T-helper 1 cell treated with Interleukin-12 subunit alpha and Interleukin-12 subunit beta and Interleukin-4 antibody, amounts not matched to agents 30 ng/mL and 1 ng/mL, for 36 hours (primary cell): ENCODE measurements around the gene SLC12A3. TPM values are rescaled to one million over a fixed set of nuclear protein-coding genes. Genes with fewer than 3 reads are reported as not detected.

Experiments used
- intact Hi-C: fragments of 100-400 bp; cut with micrococcal nuclease; formaldehyde crosslinking; loops from one replicate; pipeline ENCODE4 v1.15.1; 2024
- total RNA-seq: library from RNA; stranded (reverse); gene quantifications from 2 replicates; pipeline ENCODE4 v1.2.3, GENCODE V29; 2022

SLC12A3 gene, protein sequence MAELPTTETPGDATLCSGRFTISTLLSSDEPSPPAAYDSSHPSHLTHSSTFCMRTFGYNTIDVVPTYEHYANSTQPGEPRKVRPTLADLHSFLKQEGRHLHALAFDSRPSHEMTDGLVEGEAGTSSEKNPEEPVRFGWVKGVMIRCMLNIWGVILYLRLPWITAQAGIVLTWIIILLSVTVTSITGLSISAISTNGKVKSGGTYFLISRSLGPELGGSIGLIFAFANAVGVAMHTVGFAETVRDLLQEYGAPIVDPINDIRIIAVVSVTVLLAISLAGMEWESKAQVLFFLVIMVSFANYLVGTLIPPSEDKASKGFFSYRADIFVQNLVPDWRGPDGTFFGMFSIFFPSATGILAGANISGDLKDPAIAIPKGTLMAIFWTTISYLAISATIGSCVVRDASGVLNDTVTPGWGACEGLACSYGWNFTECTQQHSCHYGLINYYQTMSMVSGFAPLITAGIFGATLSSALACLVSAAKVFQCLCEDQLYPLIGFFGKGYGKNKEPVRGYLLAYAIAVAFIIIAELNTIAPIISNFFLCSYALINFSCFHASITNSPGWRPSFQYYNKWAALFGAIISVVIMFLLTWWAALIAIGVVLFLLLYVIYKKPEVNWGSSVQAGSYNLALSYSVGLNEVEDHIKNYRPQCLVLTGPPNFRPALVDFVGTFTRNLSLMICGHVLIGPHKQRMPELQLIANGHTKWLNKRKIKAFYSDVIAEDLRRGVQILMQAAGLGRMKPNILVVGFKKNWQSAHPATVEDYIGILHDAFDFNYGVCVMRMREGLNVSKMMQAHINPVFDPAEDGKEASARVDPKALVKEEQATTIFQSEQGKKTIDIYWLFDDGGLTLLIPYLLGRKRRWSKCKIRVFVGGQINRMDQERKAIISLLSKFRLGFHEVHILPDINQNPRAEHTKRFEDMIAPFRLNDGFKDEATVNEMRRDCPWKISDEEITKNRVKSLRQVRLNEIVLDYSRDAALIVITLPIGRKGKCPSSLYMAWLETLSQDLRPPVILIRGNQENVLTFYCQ
- total RNA-seq = not detected in 2 replicates

DNA sequence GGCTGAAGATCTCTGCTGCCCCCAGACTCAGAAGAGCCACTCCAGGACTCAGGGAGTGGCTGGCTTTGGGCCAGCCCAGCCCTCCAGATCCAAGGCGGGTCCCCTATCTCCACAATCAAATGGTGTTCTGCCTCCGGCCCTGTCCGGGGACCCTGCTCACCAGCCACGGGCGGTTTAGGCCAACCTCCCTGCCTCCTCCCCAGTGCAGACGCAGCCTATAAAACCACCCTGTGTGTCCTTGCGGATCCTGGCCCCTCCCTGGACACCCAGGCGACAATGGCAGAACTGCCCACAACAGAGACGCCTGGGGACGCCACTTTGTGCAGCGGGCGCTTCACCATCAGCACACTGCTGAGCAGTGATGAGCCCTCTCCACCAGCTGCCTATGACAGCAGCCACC lies at the start of gene SLC12A3:
Gene SLC12A3, plus strand, starts transcription at position 248 of the 400 bp plus-strand sequence. Its CDS starts 29 bp downstream, at position 277.
- intact Hi-C loops = loop anchor here (5.0 to 10.0 kb wide), 2 partner anchors 180 to 288 kb away; no protein-coding TSS in a partner anchor

DNA sequence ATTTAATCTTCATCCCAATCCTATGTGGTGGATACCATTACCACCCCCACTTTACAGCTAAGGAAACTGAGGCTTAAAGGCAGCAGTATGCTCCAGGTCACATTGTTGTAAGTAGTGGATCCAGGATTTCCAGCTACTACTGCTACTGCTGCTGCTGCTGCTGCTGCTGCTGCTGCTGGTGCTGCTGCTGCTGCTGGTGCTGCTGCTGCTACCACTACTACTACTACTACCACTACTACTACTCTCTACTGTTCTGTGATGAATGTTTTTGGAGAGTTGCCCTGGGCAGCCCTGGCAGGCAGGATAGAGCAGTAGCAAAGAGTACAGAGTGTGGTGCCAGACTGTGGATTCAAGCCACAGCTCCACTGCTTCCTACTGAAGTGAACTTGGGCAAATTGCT lies 49.3 kb upstream of the SLC12A3 start:
- intact Hi-C loops = no loop called here

DNA sequence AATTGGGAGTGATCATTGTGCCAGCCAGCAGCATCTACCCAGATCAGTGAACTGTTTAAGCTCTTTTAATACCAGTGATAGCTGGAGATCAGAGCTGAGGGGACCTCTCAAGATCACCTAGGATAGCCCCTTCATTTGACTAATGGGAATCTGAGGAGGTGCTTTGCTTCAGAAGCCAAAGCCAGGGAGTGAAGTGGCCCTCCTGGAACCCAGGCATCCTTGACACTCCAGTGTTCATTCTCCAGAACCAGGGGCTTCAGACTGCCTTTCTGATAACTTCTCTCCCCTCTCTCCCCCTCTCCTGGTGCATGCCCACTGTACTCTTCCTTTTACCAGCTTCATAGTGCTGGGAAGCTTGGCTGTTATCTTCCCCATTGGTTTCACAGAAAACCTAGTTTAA lies 48.0 kb upstream of the SLC12A3 start:
- intact Hi-C loops = no loop called here

DNA sequence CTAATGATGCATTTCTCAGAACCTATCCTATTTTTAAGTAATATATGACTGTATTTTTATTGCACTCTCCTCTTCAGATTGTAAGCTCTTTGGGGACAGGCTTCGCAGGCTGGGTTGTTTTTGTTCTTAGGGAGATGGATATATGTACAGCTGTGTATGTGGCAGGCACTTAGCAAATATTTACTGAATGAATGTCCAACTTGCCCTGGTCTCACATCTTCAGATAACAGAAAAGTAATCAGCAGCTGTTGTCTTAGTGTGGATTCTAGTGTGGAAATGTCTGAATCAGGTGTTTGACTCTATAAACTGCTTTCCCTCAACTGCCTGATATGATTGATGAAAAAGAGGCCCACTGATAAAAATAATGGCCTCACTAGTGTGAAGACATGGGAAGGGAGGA lies 47.1 kb upstream of the SLC12A3 start:
- intact Hi-C loops = no loop called here

DNA sequence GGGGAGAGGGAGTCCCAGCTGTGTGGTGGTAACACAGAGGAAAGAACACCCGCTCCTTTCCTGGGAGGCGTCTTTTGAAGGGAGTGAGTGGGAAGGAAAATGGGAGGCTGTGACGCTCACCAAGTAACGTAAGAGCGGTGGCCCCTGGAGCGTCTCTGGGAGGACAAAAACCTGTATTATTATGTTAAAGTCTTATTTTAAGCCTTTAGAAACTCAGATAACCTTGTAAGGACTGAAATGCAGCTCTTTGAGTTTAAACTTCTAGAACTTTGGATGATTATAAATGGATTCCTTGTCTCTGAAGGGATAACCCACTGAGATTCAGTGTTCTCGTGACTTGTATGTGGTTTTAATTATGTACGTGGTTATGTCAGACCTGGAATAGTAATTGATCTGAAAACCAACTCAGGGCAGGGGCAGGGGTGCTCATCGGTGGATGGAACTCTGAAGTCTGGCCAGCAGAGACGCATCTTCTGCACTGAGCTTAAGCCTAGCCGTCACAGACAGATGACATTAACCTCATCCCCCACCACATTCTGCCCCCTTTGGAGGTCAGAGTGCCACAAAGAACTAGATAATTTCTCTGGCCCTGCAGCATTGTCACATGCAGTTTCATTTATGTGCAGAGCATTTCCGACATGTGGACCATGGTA lies 41.8 kb upstream of the SLC12A3 start:
- intact Hi-C loops = no loop called here

DNA sequence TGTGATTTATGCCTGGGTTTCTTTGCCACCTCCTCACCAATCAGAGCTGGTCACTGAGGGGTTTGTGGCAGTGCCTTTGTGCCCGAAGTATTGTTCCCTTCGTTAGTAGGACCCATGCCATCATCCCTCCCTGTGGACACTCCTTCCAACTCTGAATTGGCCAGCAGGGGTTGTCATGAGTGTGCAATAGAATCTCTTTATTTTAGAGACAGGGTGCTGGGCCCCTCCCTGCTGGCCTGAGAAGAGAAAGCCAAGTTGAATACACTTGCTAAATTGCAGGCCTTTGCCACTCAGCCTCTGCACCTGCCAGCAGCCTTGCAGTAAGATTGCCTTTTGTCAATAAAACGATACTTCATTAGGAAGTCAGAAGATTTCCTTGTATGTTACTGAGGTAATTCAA lies 40.7 kb upstream of the SLC12A3 start:
- intact Hi-C loops = no loop called here

DNA sequence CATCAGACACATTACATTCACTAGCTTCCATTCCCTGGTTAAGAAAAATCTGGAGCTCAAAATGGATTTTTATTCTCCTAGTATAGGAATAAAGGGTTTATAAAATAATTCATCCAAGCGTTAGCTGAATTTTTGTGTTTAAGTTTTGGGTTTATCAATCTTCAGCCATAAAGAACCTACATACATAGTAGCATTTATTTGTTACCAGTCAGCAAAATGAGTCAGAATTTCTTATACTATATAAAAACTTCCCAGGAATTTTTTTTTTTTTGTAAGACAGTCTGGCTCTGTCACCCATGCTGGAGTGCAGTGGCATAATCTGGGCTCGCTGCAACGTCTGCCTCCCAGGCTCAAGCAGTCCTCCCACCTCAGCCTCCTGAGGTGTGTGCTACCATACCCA lies 40.2 kb upstream of the SLC12A3 start:
- intact Hi-C loops = no loop called here

DNA sequence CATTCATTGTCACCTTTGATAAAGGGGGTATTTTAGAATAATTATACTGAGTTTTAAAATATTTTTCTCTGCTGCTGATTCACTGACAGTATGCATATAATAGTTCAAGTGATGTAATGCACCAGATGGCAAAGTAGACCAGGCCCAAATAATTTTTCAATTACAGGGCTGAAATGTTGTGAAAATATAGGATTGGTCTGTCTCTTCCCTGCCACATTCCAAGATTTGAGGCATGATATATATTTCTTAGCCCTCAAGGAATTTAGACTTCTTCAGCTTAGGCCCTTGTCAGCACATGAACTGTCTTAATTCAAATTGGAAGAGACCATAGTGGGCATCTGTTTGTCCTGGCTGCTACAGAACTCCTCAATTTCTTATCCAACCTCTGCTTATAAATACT lies 39.2 kb upstream of the SLC12A3 start:
- intact Hi-C loops = no loop called here

DNA sequence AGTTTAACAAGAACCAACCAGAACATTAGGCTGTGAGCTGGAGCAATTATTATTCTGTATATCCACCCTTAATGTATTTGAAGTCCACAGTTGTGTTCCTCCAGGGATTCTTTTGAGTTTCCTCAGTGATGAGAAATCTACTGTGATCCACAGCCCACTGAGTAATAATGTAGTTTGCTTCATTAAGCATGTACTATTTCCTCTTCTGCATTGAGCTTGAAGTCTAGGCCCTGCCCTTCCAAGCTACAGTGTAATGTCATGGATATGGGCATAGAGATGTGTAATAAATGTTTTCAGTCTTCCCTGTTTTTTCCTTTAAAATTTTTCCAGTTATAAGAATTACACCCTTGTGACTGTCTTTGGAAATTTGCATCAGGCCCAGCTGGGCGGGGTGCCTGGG lies 36.4 kb upstream of the SLC12A3 start:
- intact Hi-C loops = no loop called here

DNA sequence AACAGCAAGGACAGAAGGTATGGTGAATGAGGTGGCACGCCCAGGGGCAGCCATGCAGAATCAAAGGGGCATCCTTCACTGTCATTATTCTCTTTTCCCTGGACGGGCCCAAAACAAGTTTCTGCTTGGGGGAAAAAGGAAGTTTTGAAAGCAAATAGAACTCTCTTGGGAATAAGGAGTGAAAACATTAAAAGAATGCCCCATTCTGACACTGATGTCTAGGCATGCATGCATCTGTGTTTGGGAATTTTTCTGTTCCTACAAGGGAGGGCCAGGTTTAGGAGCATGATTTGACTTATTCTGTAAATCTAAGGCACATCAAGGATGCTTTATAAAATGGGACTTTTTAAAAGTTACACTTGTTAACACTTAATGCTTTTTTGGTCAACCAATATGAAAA lies 34.3 kb upstream of the SLC12A3 start:
- intact Hi-C loops = no loop called here

DNA sequence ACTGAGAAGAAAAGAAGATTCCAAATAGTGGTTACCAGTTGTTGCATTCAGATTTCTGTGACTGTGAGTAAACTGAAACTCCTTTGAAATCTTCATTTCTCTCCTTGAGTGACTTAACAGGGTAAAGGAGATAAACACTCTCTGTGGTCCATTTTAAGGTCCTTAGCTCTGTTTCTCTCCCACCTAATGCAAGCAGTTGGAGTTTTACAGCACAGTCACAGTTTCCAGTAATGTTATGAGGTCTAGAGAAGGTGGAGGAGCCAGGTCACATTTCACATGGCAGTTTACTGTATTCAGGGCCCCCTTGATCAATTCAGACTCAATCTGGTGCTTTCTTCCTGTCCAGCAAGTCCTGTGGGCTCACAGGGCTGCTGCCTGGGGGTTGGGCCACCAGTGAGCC lies 32.2 kb upstream of the SLC12A3 start:
- intact Hi-C loops = no loop called here

DNA sequence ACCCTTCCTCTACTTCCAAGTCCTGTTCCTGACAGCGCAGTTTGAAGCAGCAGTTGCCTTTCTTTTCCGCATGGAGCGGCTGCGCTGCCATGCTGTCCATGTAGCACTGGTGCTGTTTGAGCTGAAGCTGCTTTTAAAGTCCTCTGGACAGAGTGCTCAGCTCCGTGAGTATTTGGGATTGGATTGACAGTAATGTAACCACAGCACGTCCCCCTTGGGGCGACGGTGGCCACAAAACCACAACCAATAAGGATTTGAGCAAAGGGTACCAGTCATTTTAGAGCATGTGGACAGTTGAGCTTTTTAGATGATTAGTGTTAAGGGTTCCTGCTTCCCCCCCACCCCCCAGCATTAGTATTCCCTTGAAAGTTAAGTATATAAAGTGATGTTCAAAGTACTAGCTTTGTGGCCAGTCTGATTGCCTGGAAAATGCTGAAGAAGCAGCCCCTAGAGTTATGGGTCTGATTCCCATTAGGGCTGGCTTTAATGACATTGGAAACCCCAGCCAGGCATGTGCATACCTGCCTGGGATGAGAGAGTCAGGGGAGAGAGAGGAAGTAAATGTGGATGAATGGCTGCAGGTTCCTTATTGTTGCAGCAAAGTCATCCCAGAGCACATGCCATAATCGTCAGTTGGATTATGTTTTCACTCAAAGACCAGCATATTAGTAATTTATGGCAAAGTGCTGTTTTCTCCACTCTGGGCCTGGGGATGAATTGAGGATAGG lies 31.6 kb upstream of the SLC12A3 start:
- intact Hi-C loops = no loop called here

DNA sequence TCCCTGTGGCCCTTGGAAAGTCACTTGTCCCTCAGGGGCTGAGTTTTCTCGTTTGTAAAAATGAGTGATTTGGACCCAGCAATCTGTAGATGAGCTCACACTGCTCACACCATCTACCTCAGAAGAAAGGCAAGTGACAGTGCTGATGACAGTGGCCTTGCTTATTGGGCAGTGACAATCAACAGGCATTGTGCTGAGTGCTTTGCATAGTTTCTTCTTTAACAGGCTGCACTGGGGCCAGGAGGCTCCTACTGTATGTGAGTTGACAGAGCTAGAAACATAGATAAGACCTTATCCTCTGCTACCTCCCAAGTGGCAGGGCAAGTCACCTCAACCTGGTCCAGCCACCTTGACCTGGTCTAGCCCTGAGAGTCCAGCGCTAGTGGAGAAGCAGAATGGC lies 29.7 kb upstream of the SLC12A3 start:
- intact Hi-C loops = no loop called here

DNA sequence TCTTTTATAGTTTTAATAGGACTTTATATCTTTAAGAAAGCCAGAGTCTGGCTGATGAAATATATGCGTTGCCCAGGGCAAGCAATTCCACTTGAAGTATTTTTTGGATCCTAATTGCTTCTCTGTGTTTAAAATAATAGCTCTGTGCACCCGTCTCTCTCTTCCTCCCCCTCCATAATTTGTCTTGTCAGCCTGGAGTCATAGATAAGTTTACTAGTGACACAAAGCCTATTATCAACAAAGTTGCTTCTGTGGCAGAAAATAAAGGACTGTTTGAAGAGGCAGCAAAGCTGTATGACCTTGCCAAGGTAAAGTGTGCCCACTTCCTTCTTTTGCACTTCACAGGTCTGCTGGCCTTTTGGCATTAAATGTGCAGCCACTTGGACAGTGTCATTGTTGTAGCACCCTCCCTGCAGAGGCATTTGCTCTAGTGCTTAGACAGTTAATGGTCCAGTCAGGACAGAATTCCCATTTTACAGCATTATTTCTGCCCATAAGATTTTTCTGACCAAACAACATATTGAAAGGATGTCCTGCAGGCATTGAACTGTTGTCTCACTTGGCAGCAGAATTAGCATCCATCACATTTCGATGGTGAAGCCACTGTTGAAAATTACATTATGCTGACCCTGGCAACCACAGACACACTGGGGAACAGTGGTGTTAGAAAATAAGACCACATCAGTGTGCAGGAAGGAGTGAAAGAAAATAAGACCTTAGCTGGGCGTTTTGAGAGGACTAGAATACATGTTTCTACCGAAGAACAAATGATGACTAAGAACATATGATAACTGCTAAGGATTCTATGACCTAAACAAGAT lies 28.4 kb upstream of the SLC12A3 start:
- intact Hi-C loops = no loop called here

DNA sequence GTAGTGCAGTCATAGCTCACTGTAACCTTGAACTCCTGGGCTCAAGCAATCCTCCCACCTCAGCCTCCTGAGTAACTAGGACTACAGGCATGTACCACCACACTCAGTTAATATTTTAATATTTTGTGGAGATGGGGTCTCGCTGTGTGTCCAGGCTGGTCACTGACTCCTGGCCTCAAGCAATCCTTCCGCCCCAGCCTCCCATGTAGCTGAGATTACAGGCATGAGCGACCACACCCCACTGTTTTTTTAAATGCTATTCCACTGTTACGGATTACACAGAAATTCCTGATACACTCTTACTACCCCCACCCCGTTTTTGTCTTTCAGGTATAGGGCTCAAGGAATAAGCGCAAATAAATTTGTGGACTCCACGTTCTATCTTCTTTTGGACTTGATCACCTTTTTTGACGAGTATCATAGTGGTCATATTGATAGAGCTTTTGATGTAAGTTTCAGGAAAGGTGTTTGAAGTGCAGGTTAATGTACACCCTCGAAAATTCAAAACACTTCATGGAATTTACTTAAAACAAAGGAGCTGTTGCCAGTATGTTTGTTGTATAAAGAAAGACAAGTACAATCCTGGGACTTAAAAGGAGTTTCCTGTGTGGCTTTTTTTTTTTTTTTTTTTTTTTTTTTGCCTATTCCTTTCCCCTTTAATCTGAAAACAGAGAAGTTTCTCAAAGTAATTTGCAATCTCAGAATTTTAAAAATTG lies 26.2 kb upstream of the SLC12A3 start:
- intact Hi-C loops = no loop called here

DNA sequence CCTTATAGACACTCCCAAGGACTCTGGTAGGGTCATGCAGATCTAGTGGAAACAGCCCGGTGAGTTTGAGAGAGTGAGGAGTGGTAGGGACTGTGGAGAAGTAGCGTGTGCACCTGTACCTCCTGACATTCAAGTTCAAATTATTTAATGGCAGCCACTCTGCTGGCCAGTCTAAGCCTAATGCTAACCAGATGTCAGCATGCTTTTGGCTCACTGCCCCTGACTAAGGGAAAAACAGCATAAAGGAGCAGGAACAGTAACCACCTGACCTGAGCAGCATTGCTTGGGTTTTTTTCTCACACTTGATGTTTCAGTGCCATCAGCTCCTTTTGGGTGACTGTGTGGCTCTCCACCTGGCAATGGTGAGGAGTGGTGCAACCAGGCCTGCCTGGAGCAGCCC lies 23.8 kb upstream of the SLC12A3 start:
- intact Hi-C loops = no loop called here

DNA sequence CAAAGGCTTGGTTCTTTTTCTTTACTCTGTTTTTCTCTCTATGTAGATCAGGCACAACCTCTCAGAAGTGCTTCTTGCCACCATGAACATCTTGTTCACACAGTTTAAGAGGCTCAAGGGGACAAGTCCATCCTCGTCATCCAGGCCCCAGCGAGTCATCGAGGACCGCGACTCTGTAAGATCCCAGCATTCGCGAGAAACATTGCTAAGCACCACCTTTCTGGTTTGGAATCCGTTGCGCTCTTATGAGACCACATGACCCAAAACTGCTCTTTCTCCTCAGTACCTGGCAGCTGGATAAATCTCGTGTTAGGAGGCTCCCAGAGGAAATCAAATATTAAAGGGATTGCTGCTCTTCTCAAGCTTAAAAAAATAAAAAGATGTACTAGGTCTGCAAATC lies 23.3 kb upstream of the SLC12A3 start:
- intact Hi-C loops = no loop called here

DNA sequence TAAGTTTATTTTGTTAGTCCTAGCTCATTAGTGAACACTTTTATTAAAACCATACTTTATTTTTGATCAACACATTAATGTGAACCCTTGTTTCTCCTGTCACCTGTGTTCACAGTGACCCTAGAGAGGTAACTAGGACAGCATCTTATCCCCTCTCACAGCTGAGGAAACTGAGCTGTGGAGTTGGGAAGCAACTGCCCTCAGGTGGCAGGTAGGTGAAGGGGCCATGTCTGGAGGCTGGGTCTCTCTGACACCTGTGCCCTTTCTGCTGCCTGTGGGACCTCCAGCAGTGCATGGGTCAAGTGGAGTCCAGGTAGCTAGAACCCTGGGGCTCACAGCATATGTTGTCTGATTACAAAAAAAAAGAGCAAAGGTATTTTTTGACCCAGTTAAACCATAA lies 22.9 kb upstream of the SLC12A3 start:
- intact Hi-C loops = no loop called here

DNA sequence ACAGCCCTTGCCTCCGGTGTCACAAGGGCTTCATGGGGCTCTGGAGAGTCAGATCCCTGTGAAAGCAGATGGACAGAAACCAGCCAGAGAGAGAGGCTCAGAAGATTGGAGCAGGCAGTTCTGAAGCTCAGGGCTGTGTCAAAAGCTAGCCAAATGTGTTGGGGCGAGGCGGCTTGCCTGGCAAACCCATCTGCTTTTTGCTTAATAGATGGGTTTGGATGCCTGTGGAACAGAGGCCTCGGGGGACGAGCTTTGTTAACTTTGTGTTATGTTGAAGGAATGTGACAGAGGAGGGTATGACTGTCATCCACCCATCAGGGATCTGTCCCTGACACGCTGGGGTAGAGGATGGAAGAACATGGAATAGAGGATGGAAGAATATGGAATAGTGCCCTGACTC lies 21.0 kb upstream of the SLC12A3 start:
- intact Hi-C loops = no loop called here
